Brain microvascular endothelial cell (primary cell): ENCODE measurements around the gene SCPEP1.

ENCODE experiments used
- DNase-seq: peaks from one replicate; pipeline ENCODE4 v3.0.0-alpha.2; 2020
- H3K27ac ChIP-seq: fragments of 250-450 bp; sonication (Bioruptor Pico); 2 replicates; pipeline ENCODE4 v1.5.1; 2020; ENCODE audit warnings: mild to moderate bottlenecking, moderate library complexity
- H3K27me3 ChIP-seq: fragments of 250-450 bp; sonication (Bioruptor Pico); replicated peaks from 2 replicates; pipeline ENCODE4 v1.5.1; 2020; ENCODE audit warnings: mild to moderate bottlenecking
- H3K36me3 ChIP-seq: fragments of 250-450 bp; sonication (Bioruptor Pico); replicated peaks from 2 replicates; pipeline ENCODE4 v1.5.1; 2020; ENCODE audit warnings: mild to moderate bottlenecking
- H3K4me3 ChIP-seq: 2 replicates; pipeline ENCODE4 v1.5.1; 2011; ENCODE audit warnings: low read depth, mild to moderate bottlenecking, control low read depth, low read length, moderate library complexity
- CTCF ChIP-seq: IDR thresholded peaks from 2 replicates; pipeline ENCODE4 v1.5.1; 2011; ENCODE audit warnings: low read depth, mild to moderate bottlenecking, moderate library complexity, low read length, control low read depth, inconsistent platforms; ENCODE audit errors: missing control alignments
- in situ Hi-C: cut with HindIII; loops from 2 replicates; pipeline ENCODE4 v1.10.0; 2017; ENCODE audit warnings: low sequenced_read_pairs, low pct_ligation_motif_present

SCPEP1 gene

GRCh38 chr17:56997313-56997712, 19.4 kb downstream of the SCPEP1 start:
- in situ Hi-C loops = no loop called here
- no peak for DNase-seq
- H3K36me3 ChIP-seq = peaks cover 2% of the 10 kb centered on the region
- no peak overlapping the region for H3K27ac ChIP-seq
- H3K27me3 ChIP-seq = no peaks in the 10 kb centered on the region
- no peak for TF ChIP-seq CTCF
- no peak overlapping the region for H3K4me3 ChIP-seq

- Histone ChIP-seq H3K4me3 (no peak overlapping the region), H3K27me3 (no peaks in the 10 kb centered on the region), H3K27ac (no peak overlapping the region), H3K36me3 (no peaks in the 10 kb centered on the region)
- no peak for DNase-seq
- no peak for TF ChIP-seq CTCF
- in situ Hi-C loops = no loop called here
These were observed 23.6 kb downstream of the SCPEP1 start for GRCh38 chr17:57001541-57001940.

- Histone ChIP-seq H3K27ac (no peak overlapping the region), H3K4me3 (no peak overlapping the region), H3K36me3 (no peaks in the 10 kb centered on the region), H3K27me3 (no peaks in the 10 kb centered on the region)
- no peak for DNase-seq
- in situ Hi-C loops = no loop called here
- TF ChIP-seq CTCF = no peak
These were observed 25.0 kb downstream of the SCPEP1 start for GRCh38 chr17:57002904-57003303.

GRCh38 chr17:57004944-57005579, 27.1 kb downstream of the SCPEP1 start:
- no peaks in the 10 kb centered on the region for H3K27me3 ChIP-seq
- DNase-seq = no peak
- no peaks in the 10 kb centered on the region for H3K36me3 ChIP-seq
- in situ Hi-C loops = no loop called here
- TF ChIP-seq CTCF = peak; percentile 18
- H3K4me3 ChIP-seq = no peak overlapping the region
- H3K27ac ChIP-seq = no peak overlapping the region

- no peak overlapping the region for H3K4me3 ChIP-seq
- in situ Hi-C loops = no loop called here
- H3K36me3 ChIP-seq = no peaks in the 10 kb centered on the region
- TF ChIP-seq CTCF = no peak
- H3K27me3 ChIP-seq = no peaks in the 10 kb centered on the region
- no peak overlapping the region for H3K27ac ChIP-seq
- DNase-seq = no peak
These were observed 28.1 kb downstream of the SCPEP1 start for GRCh38 chr17:57006040-57006439.

GRCh38 chr17:57008958-57009357, 31.0 kb downstream of the SCPEP1 start:
- Histone ChIP-seq H3K36me3 (no peaks in the 10 kb centered on the region), H3K4me3 (no peak overlapping the region), H3K27ac (no peak overlapping the region), H3K27me3 (no peaks in the 10 kb centered on the region)
- DNase-seq = no peak
- in situ Hi-C loops = no loop called here
- no peak for TF ChIP-seq CTCF
